ENCODE results near the gene C7orf33. TPM values are rescaled to one million over a fixed set of nuclear protein-coding genes. Genes with fewer than 3 reads are reported as not detected.

C7orf33 gene
- total and polyA plus RNA-seq, 2 of the 8 experiments (the other 6 are each of a cell fraction or from before 2014, with no cell fraction given): not detected

DNA sequence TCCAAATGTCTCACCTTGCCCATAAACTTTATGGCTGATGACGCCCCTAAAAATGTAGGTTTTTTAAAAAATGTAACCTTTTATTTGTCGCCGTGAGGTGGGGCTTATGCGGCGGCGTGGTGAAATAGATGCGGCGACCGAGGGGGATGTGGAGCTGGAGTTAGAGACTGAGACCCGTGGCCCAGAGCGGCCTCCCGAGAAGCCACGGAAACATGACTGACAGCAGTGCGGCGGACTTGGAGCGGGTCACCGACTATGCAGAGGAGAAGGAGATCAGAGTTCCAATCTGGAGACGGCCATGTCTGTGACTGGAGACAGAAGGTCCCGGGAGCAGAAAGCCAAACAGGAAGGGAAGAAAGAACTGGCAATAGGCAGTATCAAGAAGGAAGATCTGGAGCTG is 46.5 kb downstream of the C7orf33 start:
- no peak overlapping the region for H3K27ac ChIP-seq (ENCODE audit: low read depth, low read length)
- H2BK12ac ChIP-seq (ENCODE audit: low read depth, low read length): no peak overlapping the region
- no peaks in the 10 kb centered on the region for H3K36me3 ChIP-seq (ENCODE audit: control insufficient read depth in 2 of 4, insufficient read depth in 4 of 4, low read length in 3 of 4)
- no peak overlapping the region for H3K9ac ChIP-seq (replicated peaks in 1 of 4; ENCODE audit: extremely low read depth in 1 of 4, low read depth in 3 of 4, low read length in 3 of 4)
- no peak overlapping the region for H2AFZ ChIP-seq (ENCODE audit: low read length)
- H3K4me3 ChIP-seq (ENCODE audit: extremely low read depth in 1 of 4, insufficient read depth in 2 of 4, low read depth in 3 of 4, low read length in 4 of 4): no peak overlapping the region
- no peak overlapping the region for H3K4ac ChIP-seq (replicated peaks; ENCODE audit: insufficient read length, low read depth, low read length)
- H3K56ac ChIP-seq (replicated peaks; ENCODE audit: insufficient read length, low read depth, low read length): no peak overlapping the region
- WGBS, 2 experiments (ENCODE audit: extremely low coverage in 1 of 2, insufficient coverage in 1 of 2, insufficient read length in 1 of 2, insufficient replicate concordance in 2 of 2, low coverage in 1 of 2, low lambda C conversion rate in 2 of 2, missing lambda C conversion rate in 1 of 2): 94% methylated on average over 19 of the region's 19 CpGs; no CpG with 5 or more reads in 1 of the 2 experiments
- H2BK120ac ChIP-seq (replicated peaks; ENCODE audit: low read depth, low read length): no peak overlapping the region
- H4K91ac ChIP-seq (replicated peaks; ENCODE audit: insufficient read length, low read length): no peak overlapping the region
- CTCF ChIA-PET (ENCODE audit: partially characterized antibody): no interaction called here
- H4K20me1 ChIP-seq (replicated peaks in 1 of 2; ENCODE audit: control insufficient read depth in 1 of 2, insufficient read depth in 2 of 2, low read length in 2 of 2): no peaks in the 10 kb centered on the region
- no peak for DNase-seq (ENCODE audit: low read depth in 1 of 2, low spot score in 2 of 2)
- H3K79me2 ChIP-seq (ENCODE audit: control insufficient read depth in 1 of 2, insufficient read depth in 2 of 2, low read length in 2 of 2): no peaks in the 10 kb centered on the region
- TF ChIP-seq ZNF274 (IDR thresholded peaks at IDR 0.05; ENCODE audit: borderline replicate concordance, extremely low read depth, low read length): no peak
- TF ChIP-seq CEBPB (IDR thresholded peaks at IDR 0.05; ENCODE audit: low read depth, low read length): no peak
- TF ChIP-seq BRCA1 (IDR thresholded peaks at IDR 0.05; ENCODE audit: low read depth, low read length): no peak
- no peak overlapping the region for H3K23ac ChIP-seq (ENCODE audit: insufficient read length)
- no peak overlapping the region for H2BK5ac ChIP-seq (ENCODE audit: low read depth, low read length)
- no peak for FAIRE-seq
- no peaks in the 10 kb centered on the region for H3K23me2 ChIP-seq (ENCODE audit: low read depth, low read length)
- POLR2A ChIA-PET (ENCODE audit: partially characterized antibody): interaction anchor here (1.6 kb wide), 1 partner anchor 16 kb away, joined by 3 read pairs; no protein-coding TSS in a partner anchor
- H3K79me1 ChIP-seq (ENCODE audit: low read depth, low read length): no peaks in the 10 kb centered on the region
- H4K8ac ChIP-seq (ENCODE audit: extremely low read depth, insufficient read depth, low read length): no peak overlapping the region
- H3K27me3 ChIP-seq (replicated peaks in 1 of 4; ENCODE audit: control insufficient read depth in 3 of 4, extremely low read depth in 1 of 4, insufficient read depth in 3 of 4, low read length in 3 of 4): no peaks in the 10 kb centered on the region; a peak in 1 of 7 replicates
- no peaks in the 10 kb centered on the region for H3K9me3 ChIP-seq (ENCODE audit: insufficient read depth in 2 of 2, low read depth in 1 of 2, low read length in 1 of 2)
- H3K4me1 ChIP-seq (replicated peaks in 1 of 4; ENCODE audit: control insufficient read depth in 3 of 4, insufficient read depth in 4 of 4, low read length in 3 of 4): no peaks in the 10 kb centered on the region
- H3K14ac ChIP-seq (ENCODE audit: insufficient read length): no peak overlapping the region
- no peak overlapping the region for H3K18ac ChIP-seq (ENCODE audit: extremely low read depth, low read length)
- H2BK15ac ChIP-seq (ENCODE audit: low read length): no peak overlapping the region
- H2BK20ac ChIP-seq (ENCODE audit: low read length): no peak overlapping the region
- H2AK5ac ChIP-seq (ENCODE audit: low read depth, low read length): no peak overlapping the region
- no peak overlapping the region for H4K5ac ChIP-seq (ENCODE audit: insufficient read length, low read depth, low read length)
- no peak overlapping the region for H3K4me2 ChIP-seq (ENCODE audit: insufficient read depth in 1 of 2, low read depth in 2 of 2, low read length in 2 of 2)

Measured in H1 (cell line).